Psoas muscle (tissue), 8 donors: ENCODE data around the gene HES5. TPM values are rescaled to one million over a fixed set of nuclear protein-coding genes. Genes with fewer than 3 reads are reported as not detected.
A peak's percentile ranks its signal among the peaks of the same experiment; 100 is the strongest.

ENCODE experiments used
- ATAC-seq, 4 donors: fragments of 200-7000 bp; cut with Tn5 transposase; one replicate each; pipeline ENCODE4 v1.9.1; 2020; ENCODE audit warnings: moderate library complexity in 3 of 4, mild to moderate bottlenecking in 2 of 4
- DNase-seq, 2 donors: peaks; one replicate each; pipeline ENCODE4 v3.0.0-alpha.2; 2020
- H3K27ac ChIP-seq: fragments of 200-600 bp; one replicate; pipeline ENCODE4 v1.8.0; 2022
- H3K27me3 ChIP-seq, 3 donors: fragments of 200-600 bp in 1 of 3; one replicate each; pipeline versions ENCODE4 v1.6.1 to v1.8.0; 2013 to 2022; ENCODE audit warnings: low read length in 2 of 3, mild to moderate bottlenecking in 2 of 3, moderate library complexity in 1 of 3; ENCODE audit not compliant: insufficient read depth in 3 of 3
- H3K36me3 ChIP-seq, 2 donors: fragments of 200-600 bp in 1 of 2; one replicate each; pipeline versions ENCODE4 v1.6.1 to v1.8.0; 2013 to 2022; ENCODE audit warnings: low read depth in 1 of 2, mild to moderate bottlenecking in 1 of 2, moderate library complexity in 1 of 2; ENCODE audit not compliant: insufficient read depth in 1 of 2
- H3K4me1 ChIP-seq: fragments of 200-600 bp; one replicate; pipeline ENCODE4 v1.8.0; 2022
- H3K4me3 ChIP-seq: fragments of 200-600 bp; one replicate; pipeline ENCODE4 v1.8.0; 2022; ENCODE audit warnings: mild to moderate bottlenecking
- H3K9me3 ChIP-seq: fragments of 200-600 bp; one replicate; pipeline ENCODE4 v1.8.0; 2022
- CTCF ChIP-seq: fragments of 200-600 bp; IDR thresholded peaks from one replicate; pipeline ENCODE4 v1.8.0; 2022; ENCODE audit warnings: antibody characterized with exemption
- WGBS, 3 donors: extraction: QIAGEN DNeasy Blood & Tissue Kit; methylation state at CpG; one replicate each; pipeline versions ENCODE4 v1.1.6 to v1.1.7; 2013; 5-methylcytosine and 5-hydroxymethylcytosine counted together
- intact Hi-C, 2 donors: fragments of 100-400 bp; cut with DNase I; formaldehyde crosslinking; loops; one replicate each; pipeline versions ENCODE4 v1.11.0 to v1.14.2; 2022
- polyA plus RNA-seq, 3 donors: library from polyadenylated mRNA; stranded (reverse); fragments of 200-250 nt; gene quantifications; one replicate each; pipeline ENCODE4 v1.2.3, GENCODE V29; 2013
- total RNA-seq, 4 donors: library from RNA; stranded (reverse); fragmentation: NEBNext Ultra II Directional in 2 of 4; extraction: Animal tissue kit (Norgen Biotek cat#: 25700) in 2 of 4; gene quantifications; one replicate each; pipeline versions ENCODE4 v1.2.1 to v1.2.4, GENCODE V29; 2021 to 2023
- donor health status: healthy with polysubstance abuse.
- donor health status: DM: no; HTN: no; CAD: no; lungs with moderate emphysema.
- donor health status: Bipolar disorder and iron deficiency.
- donor health status: healthy.
- donor health status: DM: yes; HTN: yes; CAD: no.
- donor health status: DM: no; HTN: no; CAD: no.
- donor health status: DM: no; HTN: no; CAD: no.
- donor health status: DM: yes; HTN: yes; CAD: no.

Gene HES5
- total and polyA plus RNA-seq, 7 donors, result 0.13 to 0.77 (median 0.28) TPM; not detected in 1

DNA sequence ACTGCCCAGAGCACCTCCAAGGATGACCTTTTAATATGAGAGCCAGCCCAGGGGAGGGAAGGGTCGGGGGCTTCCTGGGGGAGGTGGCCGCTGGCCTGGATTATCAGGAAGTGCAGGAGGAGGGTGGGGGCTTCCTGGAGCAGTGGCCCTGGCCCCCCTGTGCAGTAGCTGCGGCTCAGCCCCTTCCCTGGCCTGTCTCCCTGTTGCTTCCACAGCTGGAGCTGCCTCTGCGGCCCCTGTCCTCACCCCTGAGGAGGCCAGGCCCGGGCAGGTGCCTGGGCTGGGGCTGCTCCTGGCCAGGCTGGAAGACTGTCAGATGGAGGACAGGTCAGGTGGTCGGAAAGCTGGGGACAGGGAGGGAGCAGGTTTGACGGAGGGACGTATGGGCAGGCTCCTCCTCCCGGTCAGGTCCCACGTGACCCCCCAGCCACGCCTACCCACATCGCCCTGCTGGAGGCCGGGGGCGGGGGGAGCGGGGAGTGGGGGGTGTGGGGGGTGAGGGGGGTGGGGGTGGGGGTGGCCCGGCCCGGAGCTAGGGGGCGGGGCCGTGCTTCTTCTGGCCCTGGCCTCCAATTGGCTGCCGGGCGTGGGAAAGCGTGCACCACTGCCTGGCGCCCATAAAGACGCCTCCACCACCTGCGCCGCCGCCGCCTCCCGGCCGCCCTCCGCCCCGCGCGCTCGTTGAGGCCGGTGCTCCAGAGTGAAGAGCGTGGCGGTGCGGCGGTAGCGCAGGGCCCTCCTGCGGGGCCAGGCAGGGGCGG is 15.9 kb upstream of the HES5 start:
- Histone ChIP-seq H3K36me3 (no peaks in the 10 kb centered on the region), H3K27me3 (peaks cover 0 to 42% (median 13%) of the 10 kb centered on the region in 3 donors), H3K4me3 (peak overlapping the region; percentile 66), H3K9me3 (no peaks in the 10 kb centered on the region), H3K4me1 (peaks cover 15% of the 10 kb centered on the region), H3K27ac (peak overlapping the region; percentile 83)
- ATAC-seq, result peak; percentile 44 to 68 (median 58)
- DNase-seq, result peak; percentile 86 to 88
- intact Hi-C loops, result loop anchor here in 1 of 2 donors (1.0 to 5.0 kb wide), 2 partner anchors 12 to 84 kb away; no protein-coding TSS in a partner anchor
- 5 to 11% (median 7%) methylated on average over 12 to 43 of the region's 43 CpGs for WGBS, 3 donors
- TF ChIP-seq CTCF, result no peak

GRCh38 chr1:2544875-2545640 is 15.0 kb upstream of the HES5 start:
- H3K36me3 ChIP-seq, result no peaks in the 10 kb centered on the region
- peaks cover 15% of the 10 kb centered on the region for H3K4me1 ChIP-seq
- DNase-seq (no peak), ATAC-seq (no peak)
- no peaks in the 10 kb centered on the region for H3K9me3 ChIP-seq
- TF ChIP-seq CTCF, result no peak
- H3K4me3 ChIP-seq, result no peak overlapping the region
- WGBS, 3 donors, result 49 to 63% (median 56%) methylated on average over 18 to 19 of the region's 19 CpGs
- H3K27me3 ChIP-seq, result peaks cover 0 to 51% (median 14%) of the 10 kb centered on the region in 3 donors
- H3K27ac ChIP-seq, result no peak overlapping the region
- intact Hi-C loops, result loop anchor here in 1 of 2 donors (1.0 to 5.0 kb wide), 2 partner anchors 11 to 83 kb away; no protein-coding TSS in a partner anchor

- Histone ChIP-seq H3K4me1 (peaks cover 15% of the 10 kb centered on the region), H3K4me3 (no peak overlapping the region), H3K9me3 (no peaks in the 10 kb centered on the region), H3K27ac (no peak overlapping the region), H3K27me3 (peaks cover 0 to 59% (median 14%) of the 10 kb centered on the region in 3 donors), H3K36me3 (no peaks in the 10 kb centered on the region)
- TF ChIP-seq CTCF, result no peak
- intact Hi-C loops, result no loop called here
- DNase-seq, result no peak
- no peak for ATAC-seq
- 28 to 42% (median 35%) methylated on average over 26 of the region's 26 CpGs for WGBS, 3 donors
These were observed 14.2 kb upstream of the HES5 start for GRCh38 chr1:2544093-2544874.

GRCh38 chr1:2543543-2544092 is 13.6 kb upstream of the HES5 start:
- Histone ChIP-seq H3K4me1 (peaks cover 15% of the 10 kb centered on the region), H3K4me3 (no peak overlapping the region), H3K36me3 (no peaks in the 10 kb centered on the region), H3K27me3 (peaks cover 0 to 65% (median 14%) of the 10 kb centered on the region in 3 donors), H3K9me3 (no peaks in the 10 kb centered on the region), H3K27ac (no peak overlapping the region)
- intact Hi-C loops, result no loop called here
- no peak for DNase-seq
- no peak for TF ChIP-seq CTCF
- ATAC-seq, result no peak
- 13 to 19% (median 16%) methylated on average over 23 to 26 of the region's 26 CpGs for WGBS, 3 donors
